SU-DHL-6 (cell line): ENCODE results near the gene SLC9A5.

Experiments used
- CTCF ChIP-seq: fragments of 200-600 bp; sonication (generic); IDR thresholded peaks from one replicate; pipeline ENCODE4 v1.5.1; 2017; ENCODE audit warnings: antibody characterized with exemption, mild to moderate bottlenecking, low read length, moderate library complexity; ENCODE audit not compliant: insufficient read depth, poor library complexity, severe bottlenecking
- EZH2phosphoT487 ChIP-seq: fragments of 200-600 bp; sonication (generic), shearing (Covaris generic); conservative IDR thresholded peaks from 2 replicates; pipeline ENCODE4 v1.6.1; 2018; ENCODE audit warnings: mild to moderate bottlenecking, antibody characterized with exemption, low read length, moderate library complexity, mixed read lengths

GRCh38 chr16:67286441-67287235 is 37.9 kb downstream of the SLC9A5 start:
- TF ChIP-seq CTCF (no peak), EZH2phosphoT487 (no peak)
